Chondrocyte (in vitro differentiated cells): ENCODE measurements around the gene SELENOI. TPM values are rescaled to one million over a fixed set of nuclear protein-coding genes. Genes with fewer than 3 reads are reported as not detected.
A peak's percentile ranks its signal among the peaks of the same experiment; 100 is the strongest.
"Not testable (repeated sequence)": the region's sequence is repeated elsewhere in the genome, so short reads cannot be mapped to it uniquely, and the experiment has no call there.

ENCODE experiments used
- DNase-seq: peaks from one replicate; pipeline ENCODE4 v3.0.0; 2021; ENCODE audit warnings: mixed read lengths, low spot score
- H3K27ac Mint-ChIP-seq: one replicate; pipeline ENCODE4 v1.8.0; 2021; ENCODE audit warnings: mild to moderate bottlenecking, moderate library complexity, mixed read lengths; ENCODE audit not compliant: unreplicated experiment
- H3K27me3 Mint-ChIP-seq: 2 replicates; pipeline ENCODE4 v1.8.0; 2021; ENCODE audit warnings: low read depth, mixed read lengths
- H3K36me3 Mint-ChIP-seq: 2 replicates; pipeline ENCODE4 v1.8.0; 2021; ENCODE audit warnings: low read depth, mixed read lengths
- H3K4me1 Mint-ChIP-seq: 2 replicates; pipeline ENCODE4 v1.8.0; 2021; ENCODE audit warnings: low read depth, mild to moderate bottlenecking, mixed read lengths
- H3K4me3 Mint-ChIP-seq: one replicate; pipeline ENCODE4 v1.8.0; 2021; ENCODE audit warnings: mild to moderate bottlenecking, moderate library complexity, mixed read lengths; ENCODE audit not compliant: unreplicated experiment
- H3K9me3 Mint-ChIP-seq: 2 replicates; pipeline ENCODE4 v1.8.0; 2021; ENCODE audit warnings: low read depth, mixed read lengths
- CTCF ChIP-seq: fragments of 200-600 bp; sonication (generic); IDR thresholded peaks from 2 replicates; pipeline ENCODE4 v1.5.0; 2021; ENCODE audit warnings: antibody characterized with exemption, mild to moderate bottlenecking, moderate library complexity
- total RNA-seq: library from RNA; stranded (reverse); gene quantifications from 3 replicates; pipeline ENCODE4 v1.2.1, GENCODE V29; 2021

SELENOI gene
- total RNA-seq, 1 donor from 2014 or later = 15.5 TPM

GRCh38 chr2:26352892-26353291 is 6.9 kb downstream of the SELENOI start:
- Mint-ChIP-seq H3K36me3 (no peaks in the 10 kb centered on the region), H3K4me3 (no peak overlapping the region), H3K27me3 (no peaks in the 10 kb centered on the region), H3K9me3 (no peaks in the 10 kb centered on the region), H3K27ac (no peak overlapping the region), H3K4me1 (peaks cover 28% of the 10 kb centered on the region)
- no peak for DNase-seq
- no peak for TF ChIP-seq CTCF

- peak overlapping the region; percentile 45 for H3K27ac Mint-ChIP-seq
Measured at GRCh38 chr2:26354469-26354868, 8.5 kb downstream of the SELENOI start.

GRCh38 chr2:26355038-26355995 is 9.4 kb downstream of the SELENOI start:
- DNase-seq = no peak
- no peaks in the 10 kb centered on the region for H3K36me3 Mint-ChIP-seq
- TF ChIP-seq CTCF = no peak
- peak overlapping the region; percentile 83 for H3K27ac Mint-ChIP-seq
- H3K9me3 Mint-ChIP-seq = no peaks in the 10 kb centered on the region
- H3K4me3 Mint-ChIP-seq = peak overlapping the region; percentile 35
- no peaks in the 10 kb centered on the region for H3K27me3 Mint-ChIP-seq
- peaks cover 19% of the 10 kb centered on the region for H3K4me1 Mint-ChIP-seq

More at GRCh38 chr2:26354469-26354868, 8.5 kb downstream of the SELENOI start:
- DNase-seq, H3K36me3 Mint-ChIP-seq, H3K9me3 Mint-ChIP-seq, H3K4me3 Mint-ChIP-seq, H3K27me3 Mint-ChIP-seq: not testable (repeated sequence)
- H3K4me1 Mint-ChIP-seq = peaks cover 19% of the 10 kb centered on the region

GRCh38 chr2:26356111-26356510 is 10.2 kb downstream of the SELENOI start:
- DNase-seq = no peak
- peak overlapping the region; percentile 83 for H3K27ac Mint-ChIP-seq
- no peaks in the 10 kb centered on the region for H3K36me3 Mint-ChIP-seq
- H3K27me3 Mint-ChIP-seq = no peaks in the 10 kb centered on the region
- H3K4me3 Mint-ChIP-seq = no peak overlapping the region
- peaks cover 19% of the 10 kb centered on the region for H3K4me1 Mint-ChIP-seq
- no peaks in the 10 kb centered on the region for H3K9me3 Mint-ChIP-seq
- no peak for TF ChIP-seq CTCF

- DNase-seq = no peak
- no peaks in the 10 kb centered on the region for H3K27me3 Mint-ChIP-seq
- no peak for TF ChIP-seq CTCF
- H3K4me1 Mint-ChIP-seq = peaks cover 19% of the 10 kb centered on the region
- peak overlapping the region; percentile 30 for H3K27ac Mint-ChIP-seq
- no peak overlapping the region for H3K4me3 Mint-ChIP-seq
- no peaks in the 10 kb centered on the region for H3K9me3 Mint-ChIP-seq
- H3K36me3 Mint-ChIP-seq = no peaks in the 10 kb centered on the region
Measured at GRCh38 chr2:26356771-26357170, 10.8 kb downstream of the SELENOI start.
